Measurements from ENCODE around the gene STAG1.
"Not testable (repeated sequence)": the region's sequence is repeated elsewhere in the genome, so short reads cannot be mapped to it uniquely, and the experiment has no call there.

The STAG1 gene

DNA sequence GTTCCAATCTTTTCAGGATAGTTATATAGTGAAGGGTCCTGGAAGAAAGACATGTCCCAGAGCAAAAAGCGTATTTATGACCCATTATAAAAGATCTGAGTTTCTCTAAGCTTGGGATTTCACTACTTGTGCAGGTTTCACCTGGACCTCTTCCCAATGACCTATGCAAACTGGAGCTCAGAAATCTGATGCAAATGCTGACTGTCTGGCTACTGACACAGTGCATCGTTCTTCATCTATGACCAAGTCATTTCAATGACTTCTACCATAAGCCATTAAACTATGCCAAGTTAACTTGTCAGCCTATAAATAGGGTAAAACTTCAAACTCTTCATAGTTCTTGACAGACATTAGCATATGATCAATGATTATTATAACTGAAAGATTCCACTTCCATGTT is 11.1 kb downstream of the STAG1 start:
- no peak for DNase-seq

DNA sequence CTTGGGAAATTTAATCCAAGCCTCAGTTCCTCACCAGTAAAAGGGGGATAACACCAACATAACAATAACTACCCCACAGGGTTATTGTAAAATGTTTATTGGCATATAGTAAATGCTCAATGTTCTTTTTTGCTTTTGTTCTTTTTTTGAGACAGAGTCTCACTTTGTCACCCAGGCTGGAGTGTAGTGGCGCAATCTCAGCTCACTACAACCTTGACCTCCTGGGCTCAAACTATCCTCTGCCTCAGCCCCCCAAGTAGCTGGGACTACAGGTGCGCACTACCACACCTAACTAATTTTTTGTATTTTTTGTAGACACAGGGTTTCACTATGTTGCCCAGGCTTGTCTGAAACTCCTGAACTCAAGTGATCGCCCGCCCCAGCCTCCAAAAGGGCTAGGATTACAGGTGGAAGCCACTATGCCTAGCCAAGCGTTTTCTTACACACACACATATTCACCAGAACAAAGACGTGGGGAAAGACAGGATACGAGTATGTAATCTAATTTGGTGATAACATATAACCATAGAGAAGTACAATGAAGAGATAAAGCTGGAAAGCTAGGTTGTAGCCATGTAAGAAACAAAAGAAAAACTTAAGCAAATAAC is 11.7 kb downstream of the STAG1 start:
- no peak for DNase-seq

DNA sequence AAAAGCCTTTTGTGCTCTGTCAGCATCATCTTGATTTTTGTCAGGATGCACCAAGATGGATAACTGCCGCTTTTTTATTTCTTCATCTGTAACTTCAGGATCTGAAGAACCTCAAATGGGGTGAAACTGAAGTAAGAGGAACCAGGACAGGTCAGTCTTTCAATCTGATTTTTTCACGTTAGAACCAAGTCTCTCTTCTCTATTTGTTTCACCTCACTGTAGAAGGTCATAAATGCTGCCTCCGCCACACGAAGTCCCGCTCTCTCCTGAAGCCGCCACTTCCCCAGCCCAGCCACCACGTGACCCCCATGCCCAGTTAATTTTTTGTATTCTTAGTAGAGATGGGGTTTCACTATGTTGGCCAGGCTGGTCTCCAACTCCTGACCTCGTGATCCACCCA is 15.2 kb downstream of the STAG1 start:
- not testable (repeated sequence) for DNase-seq

DNA sequence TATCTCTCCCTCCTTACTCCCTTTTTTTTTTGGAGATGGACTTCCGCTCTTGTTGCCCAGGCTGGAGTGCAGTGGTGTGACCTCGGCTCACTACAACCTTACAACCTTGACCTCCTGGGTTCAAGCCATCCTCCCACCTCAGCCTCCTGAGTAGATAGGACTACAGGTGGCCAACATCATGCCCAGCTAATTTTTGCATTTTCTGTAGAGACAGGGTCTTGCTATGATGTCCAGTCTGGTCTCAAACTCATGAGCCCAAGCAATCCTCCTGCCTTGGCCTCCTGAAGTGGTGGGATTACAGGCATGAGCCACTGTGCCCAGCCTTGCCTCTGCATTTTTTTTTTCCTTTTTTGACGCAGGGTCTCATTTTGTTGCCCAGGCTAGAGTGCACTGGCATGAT is 17.1 kb downstream of the STAG1 start:
- no peak for DNase-seq

DNA sequence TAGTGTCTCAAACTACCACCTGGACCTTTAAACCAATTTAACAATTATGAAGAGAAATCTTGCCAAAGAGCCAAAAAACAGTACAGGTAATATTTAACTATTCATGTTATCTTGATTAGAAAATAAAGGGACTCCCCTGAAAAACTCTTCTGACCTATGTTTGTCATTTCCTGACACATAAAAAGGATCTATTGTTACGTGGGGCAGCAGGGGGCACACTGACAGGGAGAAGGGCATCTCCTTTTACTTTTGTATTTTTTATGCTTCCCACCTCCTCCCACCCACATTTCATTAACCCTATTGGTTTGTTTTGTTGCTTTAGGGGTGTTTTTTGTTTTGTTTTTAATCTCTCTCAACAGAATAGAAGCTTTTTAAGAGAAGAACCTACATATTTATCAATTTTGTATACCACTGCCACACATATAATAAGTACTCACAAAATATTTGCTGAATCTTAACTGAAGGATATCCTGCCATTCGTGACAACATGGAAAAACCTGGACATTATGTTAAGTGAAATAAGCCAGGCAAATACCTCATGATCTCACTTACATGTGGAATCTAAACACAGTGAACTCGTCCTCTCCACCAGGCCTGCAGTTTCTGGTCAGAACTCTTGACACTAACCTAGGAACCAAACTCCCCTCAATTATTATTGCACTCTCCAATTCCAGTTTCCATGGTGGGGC is 17.7 kb downstream of the STAG1 start:
- no peak for DNase-seq

DNA sequence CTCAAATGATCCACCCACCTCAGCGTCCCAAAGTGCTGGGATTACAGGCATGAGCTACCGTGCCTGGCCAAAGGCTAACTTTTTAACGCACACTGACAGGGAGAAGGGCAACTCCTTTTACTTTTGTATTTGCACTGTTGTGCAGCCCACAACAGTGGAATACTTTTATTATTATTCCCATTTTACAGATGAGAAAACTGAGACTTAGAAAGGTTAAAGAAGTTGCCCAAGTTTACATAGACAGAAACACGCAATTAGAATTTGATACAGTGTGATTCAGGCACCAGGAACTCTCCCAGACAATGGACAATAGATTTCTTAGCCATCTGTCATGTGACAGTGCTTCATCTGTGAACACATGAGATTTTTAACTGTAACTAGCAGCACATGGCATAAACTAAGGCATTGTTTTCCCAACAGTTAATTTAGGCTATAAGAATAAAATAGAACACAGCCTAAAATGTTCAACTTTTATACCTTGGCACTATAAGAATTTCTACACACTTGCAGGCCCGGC is 18.8 kb downstream of the STAG1 start:
- no peak for DNase-seq

DNA sequence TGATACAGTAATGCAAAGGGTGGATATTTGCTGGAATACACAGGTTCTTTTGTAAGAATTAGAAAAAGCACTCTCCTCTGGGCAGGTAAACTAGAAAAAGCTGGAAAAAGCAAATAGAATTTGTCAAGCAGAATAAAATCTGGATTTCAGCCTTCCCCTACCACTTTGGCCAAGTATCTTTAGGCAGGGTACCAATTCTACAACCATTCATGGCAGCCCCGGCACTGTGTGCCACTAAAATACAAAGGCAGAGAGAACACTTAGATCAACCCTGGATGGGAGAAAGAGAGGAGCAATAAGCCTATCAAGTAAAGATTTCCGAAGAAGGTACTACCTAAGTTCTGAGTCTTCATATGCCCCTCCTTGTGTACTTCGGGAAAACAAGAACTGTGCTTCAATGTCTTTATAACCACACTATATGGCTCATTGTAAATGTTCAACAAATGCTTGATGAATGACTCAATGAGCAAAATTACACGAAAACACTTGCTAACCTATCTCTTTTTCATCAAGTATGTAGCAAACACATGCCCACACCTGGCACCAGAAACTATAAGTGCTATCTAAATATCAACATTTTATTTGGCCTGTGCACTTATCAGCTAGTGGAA is 20.8 kb downstream of the STAG1 start:
- no peak for DNase-seq

DNA sequence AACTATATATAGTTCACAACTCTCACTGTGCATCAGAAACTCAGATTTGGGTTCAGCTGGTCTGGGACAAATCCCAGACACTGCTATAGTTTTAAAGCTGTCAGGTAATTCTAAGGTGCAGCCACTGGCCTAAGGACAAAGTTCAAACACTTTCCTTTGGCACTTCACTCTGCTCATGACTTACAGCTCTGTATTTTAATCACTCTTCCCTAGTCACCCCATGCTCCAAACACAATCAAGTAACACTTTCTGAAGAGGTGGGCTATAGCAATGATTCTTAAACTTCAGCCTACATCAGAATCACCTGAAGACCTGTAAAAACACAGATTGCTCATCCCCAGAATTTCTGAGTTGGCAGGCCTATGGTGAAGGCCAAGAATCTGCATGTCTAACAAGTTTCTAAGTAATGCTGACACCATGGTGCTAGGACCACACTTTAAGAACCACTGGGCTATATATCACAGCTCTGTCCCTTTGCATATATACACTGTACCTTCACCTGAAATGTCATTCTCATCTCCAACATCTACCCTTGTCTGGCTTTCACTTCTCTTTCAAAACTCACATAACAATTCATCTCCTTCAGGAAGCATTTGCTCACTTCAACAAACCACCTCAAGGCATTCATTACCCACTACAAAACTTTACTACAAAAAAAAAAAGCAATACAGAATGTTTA is 21.4 kb downstream of the STAG1 start:
- DNase-seq, result no peak

DNA sequence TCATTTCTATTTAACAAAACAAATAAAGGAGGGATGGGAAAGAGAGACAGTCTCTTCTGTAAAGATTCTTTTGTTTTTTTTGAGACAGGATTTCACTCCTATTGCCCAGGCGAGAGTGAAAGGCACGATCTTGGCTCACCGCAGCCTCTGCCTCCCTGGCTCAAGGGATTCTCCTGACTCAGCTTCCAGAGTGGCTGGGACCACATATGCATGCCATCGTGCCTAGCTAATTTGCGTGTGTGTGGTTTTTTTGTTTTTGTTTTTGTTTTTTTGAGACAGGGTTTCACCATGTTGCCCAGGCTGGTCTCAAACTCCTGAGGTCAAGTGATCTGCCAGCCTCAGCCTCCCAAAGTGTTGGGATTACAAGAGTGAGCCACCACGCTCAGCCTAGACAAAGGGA is 23.3 kb downstream of the STAG1 start:
- DNase-seq, result no peak

DNA sequence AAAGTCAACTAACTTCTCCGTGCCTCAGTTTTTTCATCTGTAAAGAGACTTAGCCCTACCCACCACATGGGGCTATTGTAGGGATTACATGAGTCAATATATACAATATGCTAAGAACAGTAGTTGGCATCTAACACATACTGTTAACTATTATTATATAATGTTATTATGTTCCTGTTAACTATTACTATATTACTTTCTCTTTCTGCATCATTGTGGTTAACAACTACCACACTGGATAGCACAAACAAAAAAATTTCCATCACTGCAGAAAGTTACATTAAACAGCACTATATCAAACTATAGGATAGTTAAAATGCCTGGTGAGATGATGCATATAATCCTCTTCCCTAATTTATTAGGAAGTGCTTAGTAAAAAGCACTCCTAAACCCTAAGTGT is 23.7 kb downstream of the STAG1 start:
- DNase-seq, result no peak

DNA sequence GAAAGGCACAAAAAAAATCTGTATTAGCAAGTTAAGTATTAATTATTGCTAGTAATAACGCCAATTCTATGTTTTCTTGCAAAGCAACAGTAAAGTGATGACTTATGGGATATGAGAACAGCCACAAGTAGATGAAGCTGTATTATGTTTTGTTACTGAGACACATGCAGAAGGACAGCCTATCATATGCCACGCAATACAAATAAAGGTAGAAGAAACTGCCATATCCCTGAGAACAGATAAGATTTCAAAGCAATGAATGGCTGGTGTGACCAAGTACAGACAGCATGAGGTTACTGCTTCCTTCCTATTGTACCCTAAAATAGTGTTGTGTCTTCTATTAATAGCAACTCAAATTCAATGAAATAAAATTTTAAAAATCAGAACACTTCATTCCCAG is 26.7 kb downstream of the STAG1 start:
- no peak for DNase-seq

DNA sequence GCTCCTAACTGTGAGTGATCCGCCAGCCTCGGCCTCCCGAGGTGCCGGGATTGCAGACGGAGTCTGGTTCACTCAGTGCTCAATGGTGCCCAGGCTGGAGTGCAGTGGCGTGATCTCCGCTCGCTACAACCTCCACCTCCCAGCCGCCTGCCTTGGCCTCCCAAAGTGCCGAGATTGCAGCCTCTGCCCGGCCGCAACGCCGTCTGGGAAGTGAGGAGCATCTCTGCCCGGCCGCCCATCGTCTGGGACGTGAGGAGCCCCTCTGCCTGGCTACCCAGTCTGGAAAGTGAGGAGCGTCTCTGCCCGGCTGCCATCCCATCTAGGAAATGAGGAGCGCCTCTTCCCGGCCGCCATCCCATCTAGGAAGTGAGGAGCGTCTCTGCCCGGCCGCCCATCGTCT is 29.3 kb downstream of the STAG1 start:
- not testable (repeated sequence) for DNase-seq

DNA sequence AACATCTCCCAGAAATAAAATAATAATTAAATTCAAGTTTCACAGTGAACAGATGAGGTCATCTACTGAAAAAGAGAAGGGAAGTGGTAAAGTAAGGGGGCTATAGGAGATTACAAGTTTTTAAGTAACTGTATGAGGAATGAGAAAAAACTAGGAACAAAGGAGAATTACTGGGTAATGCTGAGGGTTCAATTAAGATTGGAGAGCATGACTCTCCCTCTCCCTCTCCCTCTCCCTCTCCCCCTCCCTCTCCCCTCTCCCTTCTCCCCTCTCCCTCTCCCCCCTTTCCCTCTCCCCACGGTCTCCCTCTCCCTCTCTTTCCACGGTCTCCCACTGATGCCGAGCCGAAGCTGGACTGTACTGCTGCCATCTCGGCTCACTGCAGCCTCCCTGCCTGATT is 29.8 kb downstream of the STAG1 start:
- not testable (repeated sequence) for DNase-seq

DNA sequence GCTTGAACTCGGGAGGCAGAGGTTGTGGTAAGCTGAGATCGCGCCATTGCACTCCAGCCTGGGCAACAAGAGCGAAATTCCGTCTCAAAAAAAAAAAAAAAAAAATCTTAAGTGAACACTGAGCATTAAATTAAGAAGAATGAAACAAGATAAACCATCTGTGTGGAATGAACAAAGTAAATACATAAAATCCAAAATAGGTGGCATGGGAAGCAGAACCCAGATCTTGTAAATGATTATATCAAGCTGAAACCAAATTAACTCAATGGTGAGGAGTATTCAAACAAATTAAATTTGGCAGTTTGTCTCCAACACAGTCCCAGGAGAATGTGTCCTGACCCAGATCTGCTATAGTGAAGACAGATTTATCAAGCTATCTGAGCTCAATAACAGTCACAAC is 32.1 kb downstream of the STAG1 start:
- DNase-seq, result no peak

DNA sequence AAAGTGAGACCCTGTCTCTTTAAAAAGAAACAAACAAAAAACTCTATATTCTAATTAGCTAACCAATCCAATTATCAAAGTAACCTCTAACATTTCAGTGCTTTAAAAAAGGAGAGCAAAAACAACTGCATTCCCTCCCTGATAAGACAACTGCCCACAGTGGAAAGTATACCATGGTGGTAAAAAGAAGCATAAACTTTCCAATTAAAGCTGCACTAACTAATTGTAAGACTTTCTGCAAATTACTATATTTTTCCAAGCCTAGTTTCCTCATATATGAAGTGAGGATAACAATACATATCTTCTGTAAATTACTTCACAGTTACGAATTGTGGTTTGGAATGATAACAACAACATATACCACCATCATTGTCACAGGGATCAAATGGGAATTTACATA is 35.5 kb downstream of the STAG1 start:
- no peak for DNase-seq

DNA sequence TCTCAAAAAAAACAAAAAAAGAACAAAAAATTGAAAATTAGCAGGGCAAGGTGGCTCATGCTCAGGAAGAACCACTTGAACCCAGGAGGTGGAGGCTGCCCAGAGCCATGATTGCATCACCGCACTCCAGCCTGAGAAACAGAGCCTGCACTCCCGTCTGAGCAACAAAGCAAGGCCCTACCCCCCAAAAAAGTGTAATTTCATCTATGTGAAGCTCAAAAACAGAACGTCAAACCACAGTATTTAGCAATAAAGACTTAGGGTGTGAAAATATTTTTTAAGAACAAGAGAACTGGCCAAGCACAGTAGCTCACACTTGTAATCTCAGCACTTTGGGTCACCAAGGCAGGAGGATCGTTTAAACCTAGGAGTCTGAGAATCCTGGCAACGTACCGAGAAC is 38.2 kb downstream of the STAG1 start:
- DNase-seq, result peak; percentile 99

DNA sequence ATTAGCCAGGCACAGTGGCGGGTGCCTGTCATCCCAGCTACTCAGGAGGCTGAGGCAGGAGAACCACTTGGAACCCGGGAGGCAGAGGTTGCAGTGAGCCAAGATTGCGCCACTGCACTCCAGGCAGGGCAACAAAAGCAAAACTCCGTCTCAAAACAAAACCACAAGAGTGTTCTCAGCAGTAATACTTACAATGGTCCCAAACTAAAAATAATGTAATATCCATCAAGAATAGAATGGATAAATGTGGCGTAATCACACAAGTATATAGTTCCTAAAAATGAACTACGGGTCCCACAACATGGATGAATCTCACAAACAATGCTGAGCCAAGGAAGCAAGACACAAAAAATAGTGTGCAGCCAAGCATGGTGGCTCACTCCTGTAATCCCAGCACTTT is 39.2 kb downstream of the STAG1 start:
- DNase-seq, result peak; percentile 39 to 42

DNA sequence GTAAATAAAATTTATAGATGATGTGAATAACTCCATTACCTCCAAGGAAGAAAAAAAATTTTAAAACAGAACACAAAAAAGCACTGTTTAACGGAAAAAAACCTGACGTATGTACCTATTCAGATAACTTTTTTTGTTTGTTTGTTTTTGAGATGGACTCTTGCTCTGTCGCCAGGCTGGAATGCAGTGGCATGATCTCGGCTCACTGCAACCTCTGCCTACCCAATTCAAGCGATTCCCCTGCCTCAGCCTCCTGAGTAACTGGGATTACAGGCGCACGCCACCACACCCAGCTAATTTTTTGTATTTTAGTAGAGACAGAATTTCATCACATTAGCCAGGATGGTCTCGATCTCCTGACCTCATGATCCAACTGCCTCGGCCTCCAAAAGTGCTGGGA is 40.3 kb downstream of the STAG1 start:
- DNase-seq, result not testable (repeated sequence)

DNA sequence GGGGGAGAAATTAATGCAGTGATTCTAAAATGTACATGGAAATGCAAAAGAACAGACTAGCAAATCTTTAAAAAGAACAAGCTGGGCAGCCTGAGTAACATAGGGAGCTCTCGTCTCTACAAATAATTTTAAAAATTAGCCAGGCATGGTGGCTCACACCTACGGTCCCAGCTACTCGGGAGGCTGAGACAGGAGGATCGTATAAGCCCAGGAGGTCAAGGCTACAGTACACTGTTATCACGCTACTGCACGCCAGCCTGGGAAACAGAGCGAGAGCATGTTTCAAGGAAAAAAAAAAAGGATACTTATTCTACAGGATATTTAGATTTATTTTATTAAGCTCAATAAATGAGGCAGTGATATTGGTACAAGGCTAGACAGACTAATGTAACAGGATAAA is 40.9 kb downstream of the STAG1 start:
- no peak for DNase-seq

DNA sequence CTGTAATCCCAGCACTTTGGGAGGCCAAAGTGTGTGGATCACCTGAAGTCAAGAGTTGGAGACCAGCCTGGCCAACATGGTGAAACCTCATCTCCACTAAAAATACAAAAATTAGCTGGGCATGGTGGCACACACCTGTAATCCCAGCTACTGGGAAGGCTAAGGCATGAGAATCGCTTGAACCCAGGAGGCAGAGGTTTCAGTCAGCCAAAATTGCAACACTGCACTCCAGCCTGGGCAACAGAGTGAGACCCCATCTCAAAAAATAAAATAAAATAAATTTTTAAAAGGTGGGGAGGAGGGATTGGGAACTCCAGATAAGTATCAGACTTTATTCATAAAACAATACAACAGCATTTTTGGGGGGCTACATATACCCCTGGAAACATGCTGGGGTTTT is 42.4 kb downstream of the STAG1 start:
- DNase-seq, result not testable (repeated sequence)

DNA sequence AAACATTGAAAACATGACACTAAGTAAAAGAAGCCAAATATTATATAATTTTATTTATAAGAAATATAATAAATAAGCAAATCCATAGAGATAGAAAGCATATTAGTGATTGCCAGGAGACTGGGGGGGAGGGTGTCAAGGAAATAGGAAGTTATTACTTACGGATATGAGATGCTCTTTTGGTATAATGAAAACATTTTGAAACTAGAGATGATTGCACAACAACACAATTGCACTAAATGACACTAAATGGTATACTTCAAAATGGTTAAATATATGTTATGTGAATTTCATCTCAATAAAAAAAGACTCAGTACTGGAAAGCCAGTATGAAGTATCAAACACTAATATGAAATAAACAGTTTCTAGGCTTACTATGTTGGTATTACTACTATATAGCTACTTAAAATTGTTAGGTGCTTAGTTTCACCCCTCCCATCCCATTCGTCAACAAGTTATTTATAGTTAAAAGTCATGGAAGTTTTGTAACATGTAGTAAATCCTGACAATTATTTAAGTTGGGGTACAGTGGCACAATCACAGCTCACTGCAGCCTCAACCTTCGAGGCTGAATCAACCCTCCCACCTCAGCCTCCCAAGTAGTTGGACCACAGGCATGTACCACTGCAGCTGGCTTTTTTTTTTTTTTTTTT is 43.7 kb downstream of the STAG1 start:
- peak; percentile 90 to 91 for DNase-seq

DNA sequence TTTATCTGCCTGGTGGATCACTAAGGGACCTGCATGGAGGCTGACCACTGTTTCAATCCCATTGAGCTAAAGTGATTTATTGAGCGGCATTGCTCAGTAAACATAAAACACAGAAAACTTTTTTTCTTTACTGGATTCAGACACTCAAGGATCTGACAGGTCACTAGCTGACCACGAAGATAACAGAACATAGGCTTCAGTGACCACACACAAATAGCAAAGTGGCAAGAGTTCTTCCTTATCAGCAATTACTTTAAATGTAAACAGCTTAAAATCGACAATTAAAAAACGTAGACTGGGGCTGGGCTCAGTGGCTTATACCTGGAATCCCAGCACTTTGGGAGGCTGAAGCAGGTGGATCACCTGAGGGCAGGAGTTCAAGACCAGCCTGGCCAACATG is 48.7 kb downstream of the STAG1 start:
- no peak for DNase-seq

DNA sequence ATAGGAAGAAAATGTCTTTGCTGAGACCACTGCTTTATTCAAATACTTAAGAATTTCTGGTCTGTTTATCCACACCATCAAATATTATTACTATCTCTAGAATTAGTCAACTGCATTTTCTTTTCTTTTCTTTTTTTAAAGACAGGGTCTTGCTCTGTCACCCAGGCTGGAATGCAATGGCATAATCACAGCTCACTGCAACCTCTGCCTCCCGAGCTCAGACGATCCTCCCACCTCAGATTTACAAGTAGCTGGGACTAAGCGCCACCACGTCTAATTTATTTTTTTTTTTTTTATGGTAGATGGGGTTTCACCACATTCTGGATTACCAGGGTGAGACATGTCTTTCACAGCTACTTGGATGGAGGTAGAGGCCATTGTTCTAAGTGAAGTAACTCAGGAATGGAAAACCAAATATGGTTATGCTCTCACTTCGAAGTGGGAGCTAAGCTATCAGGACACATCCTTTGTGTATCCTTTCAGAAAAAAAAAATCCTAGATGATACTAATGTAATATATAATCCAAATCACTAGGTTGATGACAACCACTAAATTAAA is 52.8 kb downstream of the STAG1 start:
- no peak for DNase-seq

Data from AML-193 (cell line).